Measurements from ENCODE around the gene ENG.
"Not testable (repeated sequence)": the region's sequence is repeated elsewhere in the genome, so short reads cannot be mapped to it uniquely, and the experiment has no call there.

ENG gene

DNA sequence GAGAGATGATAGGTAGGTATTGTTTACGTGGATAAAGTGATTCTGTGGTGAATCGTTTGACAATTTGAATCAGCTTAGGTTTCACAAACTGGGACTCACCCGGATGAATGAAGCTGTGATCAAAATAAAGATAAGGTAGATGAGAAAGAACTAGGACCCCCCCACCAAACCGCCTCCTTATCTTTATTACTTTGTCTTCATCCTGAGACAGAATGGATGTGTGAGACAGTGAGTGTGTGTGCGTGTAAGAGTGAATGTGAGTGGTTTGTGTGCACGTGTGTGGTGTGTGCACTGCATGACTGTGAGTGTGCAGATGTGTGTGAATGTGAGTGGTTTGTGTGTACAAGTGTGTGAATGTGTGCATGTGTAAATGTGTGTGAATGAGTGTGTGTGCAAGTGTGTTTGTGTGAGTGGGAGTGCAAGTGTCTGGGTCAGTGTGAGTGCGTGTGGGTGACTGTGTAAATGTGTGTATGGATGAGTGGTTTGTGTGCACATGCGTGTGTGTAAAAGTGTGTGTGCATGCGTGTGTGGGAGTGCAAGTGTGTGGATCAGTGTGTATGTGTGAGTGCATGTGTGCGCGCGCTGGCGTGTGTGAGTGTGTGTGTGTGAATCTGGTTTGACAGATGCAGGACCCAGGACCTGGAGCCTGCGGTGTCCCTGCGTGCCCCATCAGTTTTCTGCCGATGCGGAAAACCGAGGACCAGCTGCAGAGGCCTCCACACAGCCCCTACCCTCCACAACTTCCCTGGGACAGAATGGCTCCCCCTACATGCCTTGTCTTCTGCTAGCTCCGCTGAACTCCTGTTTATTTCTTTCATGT, 11.4 kb upstream of the ENG start:
- no peak for DNase-seq (ENCODE audit: low spot score)

DNA sequence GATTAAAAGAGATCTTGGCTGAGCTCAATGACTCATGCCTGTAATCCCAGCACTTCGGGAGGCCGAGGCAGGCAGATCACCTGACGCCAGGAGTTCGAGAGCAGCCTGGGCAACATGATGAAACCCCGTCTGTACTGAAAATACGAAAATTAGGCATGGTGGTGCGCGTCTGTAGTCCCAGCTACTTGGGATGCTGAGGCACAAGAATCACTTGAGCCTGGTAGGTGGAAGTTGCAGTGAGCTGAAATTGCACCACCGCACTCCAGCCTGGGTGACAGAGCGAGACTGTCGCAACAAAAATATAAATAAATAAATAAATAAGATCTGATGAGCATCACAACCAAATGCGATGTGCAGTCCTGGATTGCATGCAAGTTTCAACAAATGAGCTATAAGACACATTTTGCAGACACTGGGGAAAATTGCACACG, 8.7 kb upstream of the ENG start:
- no peak for DNase-seq (ENCODE audit: low spot score)

DNA sequence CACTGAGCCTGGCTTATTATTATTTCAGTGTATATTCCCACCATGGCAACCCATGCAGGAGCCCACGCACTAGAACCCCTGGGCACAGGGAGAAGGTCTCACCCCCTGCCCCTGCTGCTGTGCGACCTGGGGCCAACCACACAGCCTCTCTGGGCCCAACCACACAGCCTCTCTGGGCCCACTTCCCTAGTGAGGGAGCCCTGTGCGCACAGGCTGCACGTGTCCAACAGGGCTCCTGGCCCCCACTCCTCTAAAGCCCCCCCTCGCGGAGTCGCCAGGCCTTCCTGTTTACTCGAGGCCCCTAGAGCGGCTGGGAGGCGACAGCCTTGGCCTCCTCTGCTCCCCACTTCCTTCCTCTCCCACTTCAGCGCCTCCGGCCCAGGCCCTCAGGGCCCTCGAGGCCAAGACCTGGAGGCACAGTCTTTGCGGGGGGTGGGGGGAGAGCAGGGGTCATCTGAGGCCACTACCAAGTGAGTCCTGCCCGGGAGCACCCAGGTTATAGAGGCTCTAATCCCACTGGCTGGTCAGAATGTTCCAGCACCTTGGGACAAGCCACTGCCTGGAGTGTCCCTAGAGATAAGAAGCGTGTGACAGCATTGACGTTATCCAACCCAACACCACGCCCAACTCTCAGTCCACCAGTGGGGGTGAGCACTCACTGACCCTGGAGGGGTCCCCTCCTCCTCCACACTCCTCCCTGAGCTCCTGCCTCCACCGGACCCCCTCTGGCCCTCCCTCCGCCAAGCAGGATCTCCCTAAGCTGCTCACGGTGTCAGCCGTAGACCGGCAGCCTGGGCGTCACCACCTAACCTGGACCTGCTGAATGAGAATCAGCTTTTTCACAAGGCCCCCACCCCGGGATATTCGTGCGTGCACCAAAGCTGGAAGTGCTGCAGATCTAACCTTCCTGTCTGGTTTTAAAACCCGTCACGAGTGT, 7.9 kb upstream of the ENG start:
- no peak for DNase-seq (ENCODE audit: low spot score)

DNA sequence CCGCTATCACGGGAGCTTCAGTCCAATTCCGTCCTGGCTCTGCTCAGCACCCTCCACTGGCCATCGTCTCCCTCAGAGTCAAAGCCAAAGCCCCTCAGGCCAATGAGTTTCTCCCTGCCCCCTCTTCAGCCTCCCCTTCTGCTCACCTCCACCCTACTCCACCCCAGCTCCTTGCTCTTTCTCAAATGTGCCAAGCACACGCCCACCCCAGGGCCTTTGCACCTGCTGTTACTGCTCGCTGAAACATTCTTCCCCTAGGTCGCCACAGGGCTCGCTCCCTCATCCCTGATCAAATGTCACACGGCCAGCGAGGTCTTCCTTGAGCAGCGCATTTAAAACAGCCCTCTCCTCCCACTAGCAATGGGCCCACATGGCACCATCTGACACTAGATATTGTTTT, 6.3 kb upstream of the ENG start:
- no peak for DNase-seq (ENCODE audit: low spot score)

DNA sequence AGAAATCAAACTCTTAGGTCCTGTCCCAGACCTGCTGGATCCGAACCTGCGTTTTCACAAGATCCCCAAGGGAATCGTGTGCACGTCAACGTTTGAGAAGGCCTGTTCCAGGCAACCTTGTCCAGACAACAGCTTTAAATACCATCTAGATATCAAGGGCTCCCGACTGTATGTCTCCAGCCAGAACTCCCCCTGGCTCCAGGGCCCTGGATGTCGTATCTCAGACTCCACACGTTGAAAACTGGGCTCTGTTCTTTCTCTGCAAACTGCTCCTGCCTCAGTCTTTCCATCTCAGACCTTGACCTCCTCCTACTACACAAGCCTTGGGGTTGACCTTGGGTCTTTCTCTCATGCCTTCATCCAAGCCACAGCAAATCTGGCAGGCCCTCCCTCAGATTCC, 5.8 kb upstream of the ENG start:
- DNase-seq (ENCODE audit: low spot score): no peak

DNA sequence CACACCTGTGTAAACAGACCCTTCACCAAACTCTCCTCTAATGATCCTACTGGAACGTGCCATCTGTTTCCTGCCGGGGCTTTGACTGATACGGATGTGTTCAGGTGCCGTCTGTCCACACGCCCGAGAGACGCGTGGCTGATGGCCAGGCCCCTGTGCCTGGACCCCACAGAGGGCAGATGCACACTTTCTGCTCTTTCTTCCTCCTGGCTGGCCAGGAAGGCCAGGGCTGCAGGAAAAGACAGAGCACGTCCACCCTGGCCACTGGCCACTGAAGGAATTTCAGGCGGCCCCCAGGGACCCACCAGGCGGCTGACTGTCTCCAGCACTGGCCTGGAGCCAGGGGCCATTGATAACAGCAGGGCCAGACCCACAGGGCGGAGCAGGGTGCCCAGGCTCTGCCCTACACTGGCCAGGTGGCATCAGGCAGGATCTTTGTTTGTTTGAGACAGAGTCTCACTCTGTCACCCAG, 3.6 kb upstream of the ENG start:
- DNase-seq (ENCODE audit: low spot score): no peak

DNA sequence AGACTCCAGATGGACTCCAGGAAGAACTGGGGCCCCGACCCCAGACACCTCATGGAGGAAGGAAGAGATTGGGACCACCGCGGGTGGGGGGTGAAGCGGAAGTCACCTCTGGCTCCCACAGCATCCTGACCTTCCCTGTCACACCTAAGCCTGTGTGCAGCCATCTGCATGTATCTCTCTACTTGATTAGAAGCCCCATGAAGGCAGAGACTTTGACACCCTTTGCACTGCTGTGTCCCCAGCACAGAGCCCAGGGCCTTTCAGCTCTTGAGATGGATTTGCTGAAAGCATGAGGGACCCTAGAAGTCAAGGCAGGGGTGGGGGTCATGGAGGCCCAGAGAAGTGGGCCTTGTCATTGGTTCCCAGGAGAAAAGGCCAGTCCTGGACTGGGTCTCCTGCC, 2.8 kb upstream of the ENG start:
- no peak for DNase-seq (ENCODE audit: low spot score)

DNA sequence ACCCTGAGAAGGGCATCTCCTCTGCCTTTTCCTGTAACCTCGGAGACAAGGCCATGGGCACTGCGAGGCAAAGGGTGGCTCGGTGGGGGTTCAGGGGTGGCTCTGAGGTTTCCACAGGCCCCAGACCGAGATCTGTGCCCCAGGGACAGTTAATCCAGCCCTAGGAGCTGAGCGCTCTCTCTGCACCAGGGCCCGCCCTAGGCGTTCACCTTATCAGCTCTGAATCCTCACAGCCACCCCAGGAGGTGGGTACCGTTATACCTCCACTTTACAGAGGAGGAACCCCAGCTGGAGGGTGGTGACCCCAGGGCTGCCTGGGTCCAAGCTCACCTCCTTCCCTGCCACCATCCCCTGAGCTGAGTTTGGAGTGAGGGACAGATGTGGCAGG, 2.3 kb upstream of the ENG start:
- DNase-seq (ENCODE audit: low spot score): no peak

DNA sequence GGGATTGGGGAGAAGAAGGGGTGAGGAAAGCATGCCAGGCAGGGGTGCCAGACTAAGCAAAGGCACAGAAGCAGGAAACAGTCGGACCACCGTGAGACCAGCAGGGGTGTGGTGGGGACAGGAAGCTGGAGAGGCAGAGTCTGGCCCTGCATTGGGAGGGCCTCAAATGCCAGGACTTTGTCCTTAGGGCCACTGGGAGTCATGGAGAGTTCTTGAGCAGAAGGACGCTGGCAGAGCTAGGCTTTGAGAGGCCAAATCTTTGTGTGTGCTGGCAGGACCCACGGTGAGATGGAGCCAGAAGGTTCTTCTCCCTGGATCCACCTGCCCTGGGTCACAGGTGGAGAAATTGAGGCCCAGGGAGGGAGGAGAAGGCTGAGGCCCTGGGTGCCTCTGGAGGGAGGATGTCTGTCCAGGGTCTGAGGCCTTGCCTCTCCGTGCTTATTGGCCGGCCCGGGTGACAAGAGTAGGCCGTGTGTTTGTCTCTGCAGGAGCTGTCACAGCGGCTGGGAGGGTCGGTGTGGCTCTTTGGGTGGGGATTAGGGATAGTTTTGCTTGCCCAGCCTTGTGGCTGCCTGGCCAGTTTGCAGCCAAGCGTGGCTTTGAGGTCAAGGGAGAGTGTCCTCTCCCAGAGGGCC, 1.8 kb upstream of the ENG start:
- DNase-seq (ENCODE audit: low spot score): no peak

DNA sequence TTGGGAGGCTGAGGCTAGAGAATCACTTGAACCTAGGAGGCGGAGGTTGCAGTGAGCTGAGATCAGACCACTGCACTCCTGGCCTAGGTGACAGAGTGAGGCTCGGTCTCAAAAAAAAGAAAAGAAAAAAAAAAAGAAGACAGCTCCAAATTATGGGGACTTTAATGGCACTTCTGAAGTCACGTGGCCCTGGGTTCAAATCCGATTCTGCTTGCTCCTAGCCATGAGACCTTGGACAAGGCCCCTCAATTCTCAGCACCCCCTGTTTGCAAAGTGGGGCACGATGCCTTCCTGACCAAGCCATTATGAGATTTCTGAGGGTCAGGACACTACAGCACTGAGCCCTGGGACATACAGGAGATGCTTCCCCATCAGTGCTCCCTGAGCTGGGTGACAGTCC, 1.1 kb upstream of the ENG start:
- no peak for DNase-seq (ENCODE audit: low spot score)

DNA sequence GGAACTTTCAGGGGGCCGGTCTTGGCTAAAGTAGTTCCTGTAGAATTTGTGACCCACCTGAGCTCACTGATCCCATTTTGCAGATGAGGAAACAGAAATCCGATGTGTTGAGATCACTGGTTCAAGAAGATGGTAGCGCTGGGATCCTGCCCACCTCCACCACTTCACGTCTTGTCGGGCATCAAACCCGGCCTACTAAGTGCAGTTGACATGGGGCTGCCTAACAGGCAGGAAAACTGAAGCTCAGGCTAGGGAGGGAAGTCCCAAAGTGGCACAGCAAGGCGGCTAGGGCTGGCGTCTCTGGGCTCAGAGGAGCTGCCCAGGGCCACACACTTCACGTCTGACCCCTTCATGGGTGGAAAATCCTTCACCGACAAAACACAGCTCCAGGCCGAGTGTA, 502 bp upstream of the ENG start:
- no peak for DNase-seq (ENCODE audit: low spot score)

DNA sequence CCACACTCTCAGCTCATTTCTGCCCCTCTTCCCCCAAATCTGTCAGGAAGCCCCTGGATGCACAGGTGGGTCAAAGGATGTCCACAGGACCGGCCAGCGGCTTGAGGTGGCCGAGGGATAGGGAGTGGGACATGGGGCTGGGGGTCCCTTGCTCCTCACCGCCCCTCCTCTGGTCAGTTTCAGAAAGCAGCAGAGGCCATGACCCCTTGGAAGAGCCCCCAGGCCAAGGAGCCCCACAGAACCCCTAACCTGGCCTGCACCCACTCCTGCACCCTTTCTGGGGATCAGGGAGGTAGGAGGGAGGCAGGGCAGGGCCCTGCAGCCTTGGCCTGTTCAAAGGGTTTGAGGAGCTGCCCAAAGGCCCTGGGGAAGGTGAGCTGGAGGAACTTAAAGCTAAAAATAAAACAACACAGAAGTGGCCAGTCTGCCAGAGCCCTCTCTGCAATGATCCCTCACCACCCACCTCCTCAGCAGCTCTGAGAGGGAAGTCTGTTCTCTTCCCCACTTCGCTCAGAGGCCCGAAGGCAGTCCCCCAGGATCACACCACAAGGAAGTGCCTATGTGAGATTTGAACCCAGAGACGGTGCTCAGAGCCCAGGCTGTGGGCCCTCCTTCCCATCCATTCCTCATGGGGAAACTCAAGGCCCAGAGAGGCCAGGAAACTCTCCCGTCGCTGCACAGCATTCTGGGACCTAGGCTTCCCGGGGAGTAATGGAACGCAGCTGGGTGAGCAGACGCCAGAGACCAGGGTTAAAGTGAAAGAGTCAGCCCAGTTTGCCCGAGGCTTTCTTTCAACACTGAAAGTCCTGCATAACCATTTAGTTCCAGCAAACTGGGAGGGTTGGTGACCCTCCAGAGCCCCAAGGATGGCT, 910 bp downstream of the ENG start:
- no peak for DNase-seq (ENCODE audit: low spot score)

DNA sequence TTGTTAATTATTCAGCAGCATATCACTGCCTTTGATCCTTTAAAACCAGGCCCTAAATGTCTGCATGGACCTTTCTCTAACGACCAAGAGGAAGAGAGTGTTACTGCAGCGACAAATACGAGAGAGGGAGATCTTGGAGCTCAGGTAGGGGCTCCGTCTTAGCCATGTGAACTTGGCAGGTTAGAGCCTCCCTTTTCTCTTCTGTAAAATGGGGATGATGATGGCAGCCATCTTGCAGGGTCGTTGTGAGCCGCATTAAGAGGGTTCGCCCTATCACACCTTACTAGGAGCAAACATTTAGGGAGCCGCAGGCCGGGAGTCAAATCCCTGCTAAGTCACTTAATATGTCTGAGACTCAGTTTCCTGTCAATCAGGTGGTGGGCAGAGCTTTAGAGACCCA, 1.6 kb downstream of the ENG start:
- DNase-seq (ENCODE audit: low spot score): no peak

DNA sequence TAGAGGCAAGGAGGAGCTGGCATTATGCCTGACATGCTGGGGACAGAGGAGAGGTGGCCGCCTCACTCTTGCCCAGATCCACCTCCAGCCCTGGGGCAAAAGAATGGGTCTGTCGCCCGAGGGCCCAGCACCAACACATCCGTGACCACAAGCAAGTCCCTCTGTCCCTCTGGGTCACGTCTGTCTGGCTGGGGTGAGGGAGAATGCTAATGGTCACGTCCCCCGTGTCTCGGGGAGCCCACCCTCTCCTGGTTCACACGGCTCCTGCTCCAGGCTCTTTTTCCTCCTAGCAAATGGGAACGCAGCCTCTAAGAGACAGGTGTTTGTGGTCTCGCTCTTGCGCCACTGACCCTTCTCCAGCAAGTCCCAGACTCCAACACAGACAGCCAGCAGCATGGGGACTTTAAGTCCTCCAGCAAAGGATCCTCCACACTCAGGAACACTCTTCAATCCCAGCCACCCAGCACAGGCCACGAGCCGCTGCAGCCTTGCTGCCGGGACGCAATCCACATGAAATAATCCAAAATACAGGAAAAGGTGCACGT, 4.1 kb downstream of the ENG start:
- DNase-seq (ENCODE audit: low spot score): no peak

DNA sequence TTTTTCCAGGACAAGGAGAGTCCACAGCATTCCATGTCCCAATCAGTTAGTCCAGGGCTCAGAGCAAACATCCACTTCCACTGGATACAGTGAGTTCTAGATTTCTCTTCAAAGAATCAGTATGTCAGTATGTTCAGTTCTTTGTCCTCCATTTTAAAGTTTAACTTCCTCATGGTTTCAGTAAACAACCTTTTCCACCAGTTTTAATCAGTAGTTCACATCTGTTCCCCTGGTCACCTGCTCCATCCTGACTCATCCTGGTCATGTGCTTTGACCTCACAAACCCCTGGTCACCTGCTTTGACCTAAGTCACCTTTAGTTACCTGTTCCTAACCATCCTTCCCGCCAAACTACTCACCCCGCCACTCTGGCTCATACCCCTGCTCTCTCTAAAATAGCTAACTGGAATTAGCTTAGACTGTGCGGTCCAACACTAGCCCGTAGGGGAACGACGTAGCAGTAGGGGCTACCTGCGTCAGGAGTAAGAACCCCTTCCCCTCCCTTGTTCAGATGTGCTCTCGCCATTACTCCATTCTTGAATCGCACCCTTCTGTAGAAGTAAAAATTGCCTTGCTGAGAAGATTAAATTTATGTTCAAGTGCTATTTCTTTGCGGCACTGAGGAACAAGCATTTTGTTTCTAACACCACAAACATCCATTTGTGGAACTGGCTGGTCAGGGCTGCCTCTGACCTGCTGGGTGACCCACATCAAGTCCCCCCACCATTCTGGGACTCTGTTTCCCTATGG, 5.5 kb downstream of the ENG start:
- no peak for DNase-seq (ENCODE audit: low spot score)

DNA sequence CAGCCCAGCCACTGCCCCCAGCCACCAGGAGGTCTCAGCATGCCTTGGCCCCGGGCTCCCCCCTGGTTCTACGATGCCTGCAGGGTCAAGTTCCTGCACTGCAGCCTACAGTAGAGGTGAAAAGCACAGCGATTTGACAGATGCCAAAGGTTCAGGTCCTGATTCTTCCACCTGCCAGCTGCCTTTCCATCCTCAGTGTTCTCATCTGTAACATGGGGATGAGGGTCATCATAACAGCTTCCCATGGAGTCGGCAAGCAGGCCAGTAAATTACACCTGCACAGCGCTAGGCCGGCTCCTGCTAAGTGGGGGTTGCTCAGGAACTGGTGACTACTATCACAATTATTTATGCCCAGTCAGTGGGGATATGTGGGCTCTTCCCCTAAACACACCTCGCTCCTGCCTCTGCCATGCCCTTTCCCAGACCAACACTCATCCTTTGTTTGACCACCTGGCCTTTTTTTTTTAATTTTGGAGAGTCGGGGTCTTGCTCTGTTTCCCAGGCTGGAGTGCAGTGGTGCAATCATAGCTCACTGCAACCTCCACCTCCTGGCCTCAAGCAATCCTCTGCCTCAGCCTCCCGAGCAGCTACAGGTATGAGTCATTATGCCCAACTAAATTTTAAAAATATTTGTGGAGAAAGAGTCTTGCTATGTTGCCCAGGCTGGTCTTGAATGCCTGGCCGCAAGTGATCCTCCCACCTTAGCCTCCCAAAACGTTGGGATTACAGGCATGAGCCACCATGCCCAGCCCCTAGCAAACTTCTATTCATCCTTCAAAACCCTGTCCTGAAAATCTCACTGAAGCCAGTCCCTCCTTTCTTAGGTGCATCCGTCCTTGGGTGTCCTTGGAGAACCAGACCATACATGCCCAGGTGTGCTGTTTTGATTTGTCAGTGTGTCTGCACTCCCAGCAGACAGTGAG, 6.4 kb downstream of the ENG start:
- no peak for DNase-seq (ENCODE audit: low spot score)

DNA sequence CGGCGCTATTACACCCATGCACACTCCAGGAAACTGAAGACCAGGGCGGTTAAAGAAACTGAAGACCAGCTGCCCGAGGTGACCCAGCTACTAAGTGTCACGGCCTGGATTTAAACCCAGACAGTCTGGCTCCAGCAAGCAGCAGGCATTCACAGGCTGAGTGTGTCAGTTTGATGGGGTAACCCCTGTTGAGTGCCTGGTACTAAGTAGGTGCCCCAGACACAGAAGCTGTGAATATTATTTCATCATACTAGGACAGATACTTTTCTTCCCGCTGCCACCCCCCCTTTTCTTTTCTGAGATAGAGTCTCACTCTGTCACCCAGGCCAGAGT, 7.3 kb downstream of the ENG start:
- DNase-seq (ENCODE audit: low spot score): no peak

DNA sequence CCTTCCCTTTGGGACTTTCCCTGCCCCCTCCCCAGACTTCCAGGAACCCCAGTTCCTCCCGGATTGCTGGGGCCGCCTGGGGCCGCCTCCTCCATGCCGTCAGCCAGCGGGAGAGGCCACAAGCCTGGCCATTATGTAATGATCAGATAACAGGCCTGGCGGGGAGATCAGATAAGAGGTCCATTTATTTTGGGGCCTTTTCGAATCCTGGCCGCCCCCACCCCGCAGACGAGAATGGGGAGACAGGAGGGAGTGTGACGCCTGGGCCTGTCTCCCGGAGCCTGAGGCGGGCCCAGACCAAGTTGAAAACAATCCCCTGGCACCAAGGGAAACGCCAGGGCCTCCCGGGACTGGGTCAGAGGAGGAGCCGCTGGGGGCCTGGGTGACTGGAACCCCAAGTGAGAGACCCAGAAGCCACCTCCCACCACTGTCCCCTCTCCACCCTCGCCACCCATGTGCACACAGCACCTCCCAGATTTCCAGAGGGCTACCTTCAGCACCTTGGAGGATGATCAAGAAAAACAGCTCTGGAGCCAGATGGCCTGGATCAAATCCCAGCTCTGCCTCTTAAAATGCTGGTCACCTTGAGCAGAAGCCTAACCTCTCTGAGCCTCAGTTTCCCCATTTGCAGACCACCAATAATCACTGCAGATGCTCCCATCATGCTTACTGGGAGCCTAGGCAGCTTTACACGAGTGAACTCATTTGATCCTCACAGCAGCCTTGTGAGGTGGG, 7.8 kb downstream of the ENG start:
- no peak for DNase-seq (ENCODE audit: low spot score)

DNA sequence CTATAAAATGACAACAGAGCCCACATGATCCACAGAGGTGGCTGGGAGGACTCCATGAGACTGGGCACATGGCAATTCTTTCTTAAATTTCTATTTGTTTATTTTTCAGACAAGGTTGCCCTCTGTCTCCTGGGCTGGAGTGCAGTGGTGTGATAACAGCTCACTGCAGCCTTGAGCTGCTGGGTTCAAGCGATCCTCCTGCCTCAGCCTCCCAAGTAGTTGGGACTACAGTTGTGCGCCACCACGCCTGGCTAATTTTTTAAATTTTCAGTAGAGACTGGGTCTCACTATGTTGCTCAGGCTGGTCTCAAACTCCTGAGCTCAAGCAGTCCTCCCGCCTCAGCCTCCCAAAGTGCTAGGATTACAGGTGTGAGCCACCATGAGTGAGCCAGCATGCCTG, 8.8 kb downstream of the ENG start:
- DNase-seq (ENCODE audit: low spot score): not testable (repeated sequence)

Measured in HuH-7 (cell line).